Prostate gland (tissue), 2 donors: ENCODE data around the gene CD226.

Experiments
- CTCF ChIP-seq, 4 experiments: fragments of 200-600 bp in 2 of 4; fragments of 450-650 bp in 2 of 4; sonication (generic) in 2 of 4; IDR thresholded peaks; 1 replicate in 3 of 4; 2 replicates in 1 of 4; pipeline ENCODE4 v1.5.1; 2016 to 2019; ENCODE audit warnings: antibody characterized with exemption in 4 of 4, mild to moderate bottlenecking in 2 of 4, moderate library complexity in 2 of 4
- POLR2A ChIP-seq: fragments of 450-650 bp; IDR thresholded peaks from one replicate; pipeline ENCODE4 v1.6.1; 2016; ENCODE audit warnings: antibody characterized with exemption, mild to moderate bottlenecking
- POLR2AphosphoS5 ChIP-seq: sonication (generic); formaldehyde crosslinking; IDR thresholded peaks from one replicate; pipeline ENCODE4 v1.6.1; 2017; ENCODE audit warnings: antibody characterized with exemption

- TF ChIP-seq CTCF (IDR thresholded peaks at IDR 0.05) (no peak), POLR2A (no peak), POLR2AphosphoS5 (no peak)
These were observed 132.8 kb downstream of the CD226 start for GRCh38 chr18:69814861-69815385.
